Stimulated activated CD4-positive, alpha-beta T cell treated with anti-CD3 and anti-CD28 coated beads, Interleukin-12 subunit alpha, Interleukin-12 subunit beta, amount 100 ng/mL, for 48 hours (primary cell): ENCODE data around the gene UNC79.

Experiments used
- DNase-seq, 3 donors: peaks; one replicate each; pipeline ENCODE4 v3.0.0-alpha.2; 2020; ENCODE audit warnings: low read depth in 2 of 3, low spot score in 1 of 3

UNC79 gene

DNA sequence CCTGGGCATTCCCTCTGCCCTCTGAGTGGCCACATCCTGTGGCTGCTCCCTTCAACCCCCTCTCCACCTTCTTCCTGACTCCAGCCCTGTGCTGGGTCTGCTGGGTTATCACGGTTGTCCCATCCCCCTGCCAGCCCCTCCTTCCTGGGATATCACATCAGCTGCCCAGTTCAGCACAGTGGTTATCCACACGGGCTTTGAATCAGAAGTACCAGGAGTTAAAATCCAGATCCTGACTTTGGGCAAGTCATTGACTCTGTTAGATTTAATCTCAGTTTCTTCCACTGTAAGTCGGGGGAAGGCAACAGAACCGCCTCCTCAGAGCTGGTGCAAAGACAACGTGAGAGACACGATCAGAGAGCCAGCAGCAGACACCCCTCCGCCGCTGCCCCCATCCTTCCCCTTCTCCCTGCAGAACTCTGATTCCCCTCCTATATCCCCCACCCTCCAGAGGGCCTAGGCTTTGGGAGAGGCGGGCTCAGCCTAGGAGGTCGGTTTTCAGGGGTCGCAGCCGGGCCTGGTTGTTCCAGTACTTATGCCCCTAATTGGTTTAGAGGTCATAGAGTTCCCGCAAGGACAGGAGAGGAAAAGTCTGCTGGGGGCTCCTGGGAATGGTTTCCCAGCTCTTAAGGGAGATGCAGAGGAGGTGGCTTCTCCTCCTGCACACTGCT is 315.0 kb downstream of the UNC79 start:
- DNase-seq = no peak

GRCh38 chr14:93747102-93747501 is 316.4 kb downstream of the UNC79 start:
- no peak for DNase-seq

DNA sequence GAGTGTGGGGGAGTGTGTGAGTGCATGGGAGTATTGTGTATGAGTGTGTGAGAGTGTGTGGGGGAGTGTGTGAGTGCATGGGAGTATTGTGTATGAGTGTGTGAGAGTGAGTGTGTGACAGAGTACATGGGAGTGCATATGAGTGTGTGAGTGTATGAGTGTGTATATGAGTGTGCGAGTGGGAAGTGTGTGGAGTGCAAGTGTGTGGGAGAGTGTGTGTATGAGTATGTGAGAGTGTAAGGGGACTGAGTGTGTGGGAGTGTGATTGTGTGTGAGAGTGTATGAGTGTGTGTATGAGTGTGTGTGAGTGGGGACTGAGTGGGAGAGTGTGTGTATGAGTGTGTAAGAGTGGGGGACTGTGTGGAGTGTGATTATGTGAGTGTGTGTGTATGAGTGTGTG is 316.8 kb downstream of the UNC79 start:
- DNase-seq = no peak

- DNase-seq = no peak
Observed at GRCh38 chr14:93748208-93749075, 317.7 kb downstream of the UNC79 start.

DNA sequence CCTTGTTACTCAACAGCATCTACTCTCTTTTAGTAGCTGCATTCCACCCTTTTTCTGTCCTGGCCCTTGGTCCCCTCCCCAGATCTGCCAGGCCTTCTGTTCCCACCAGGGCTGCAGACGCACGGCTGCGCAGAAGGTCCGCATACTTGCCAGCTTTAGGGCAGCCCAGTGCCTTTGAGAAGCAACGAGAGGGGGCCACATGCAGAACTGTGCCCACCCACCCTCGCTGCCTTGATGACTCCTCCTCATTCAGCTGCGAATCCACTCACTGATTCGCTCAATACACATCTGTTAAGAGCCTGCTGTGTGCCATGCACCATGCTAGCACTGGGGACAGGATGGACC is 318.3 kb downstream of the UNC79 start:
- no peak for DNase-seq

DNA sequence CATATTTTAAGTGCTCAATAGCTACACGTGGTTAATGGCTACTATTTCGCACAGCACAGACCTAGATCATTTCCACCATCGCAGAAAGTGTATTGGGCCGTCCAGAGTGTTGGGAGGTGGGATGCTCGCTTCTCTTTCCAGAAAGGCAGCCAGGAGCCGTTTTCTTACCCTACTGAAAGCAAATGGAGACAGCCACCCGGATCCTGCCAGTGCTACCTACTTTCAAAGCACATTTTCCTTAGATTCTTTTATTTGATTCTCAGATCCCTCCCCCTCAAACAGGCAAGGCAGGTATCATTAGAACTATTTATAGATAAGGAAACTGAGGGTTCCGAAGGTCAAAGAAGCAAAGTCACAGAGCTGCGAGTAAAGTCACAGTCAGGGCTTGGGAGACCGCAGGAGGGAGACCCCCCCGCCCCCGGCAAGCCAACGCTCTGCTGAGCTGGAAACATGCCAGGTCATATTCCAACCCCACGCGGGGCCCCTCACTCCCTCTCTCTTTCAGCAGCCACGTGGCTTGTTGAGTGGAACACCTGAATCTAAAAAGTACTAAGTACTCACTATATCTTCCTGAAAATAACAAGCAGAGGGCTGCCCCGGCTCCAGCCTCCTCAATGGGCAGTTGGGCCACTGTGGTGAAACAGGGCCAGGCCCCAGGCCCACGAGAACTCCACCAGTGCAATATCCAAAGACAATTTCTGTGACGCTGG is 321.4 kb downstream of the UNC79 start:
- DNase-seq = no peak

- DNase-seq = no peak
Observed at GRCh38 chr14:93752980-93753561, 322.3 kb downstream of the UNC79 start.

- DNase-seq = no peak
Observed at GRCh38 chr14:93753647-93754046, 322.9 kb downstream of the UNC79 start.

- no peak for DNase-seq
Observed at GRCh38 chr14:93757206-93757605, 326.5 kb downstream of the UNC79 start.
